HCT116 (cell line): ENCODE data around the gene DUSP14. TPM values are rescaled to one million over a fixed set of nuclear protein-coding genes. Genes with fewer than 3 reads are reported as not detected.

Experiments used
- ATAC-seq: fragments of 200-7000 bp; cut with Tn5 transposase; 2 replicates; pipeline ENCODE4 v1.9.1; 2020; ENCODE audit warnings: mild to moderate bottlenecking, moderate library complexity
- BruUV-seq: library from RNA; stranded (reverse); fragments of 400-500 nt; replicated peaks from 2 replicates; lab custom pipeline; 2021; lab: Mats Ljungman, UMichigan
- CTCF ChIA-PET: fragments of 300-600 bp; sonication (Branson Sonifier 250); formaldehyde crosslinking; loops from one replicate; lab custom pipeline; 2021; ENCODE audit warnings: antibody characterized with exemption; lab: Charles Lee
- POLR2A ChIA-PET: fragments of 300-600, 350-600 bp; sonication (Branson Sonifier 250); formaldehyde crosslinking; loops from one replicate; lab custom pipeline; 2021; ENCODE audit warnings: antibody characterized with exemption; lab: Charles Lee
- RAD21 ChIA-PET, 2 experiments: fragments of 300-600 bp; sonication (Branson Sonifier 250); formaldehyde crosslinking; loops; one replicate each; lab custom pipeline; 2023; ENCODE audit warnings: low total read pairs in 2 of 2; ENCODE audit not compliant: uncharacterized antibody in 2 of 2, unreplicated experiment in 2 of 2, low non-redundant PET in 1 of 2; lab: Charles Lee
- DNase-seq: peaks from one replicate; pipeline ENCODE4 v3.0.0-alpha.2; 2010; ENCODE audit warnings: low read depth, low spot score
- H2AFZ ChIP-seq: fragments of 200-600 bp; shearing (Covaris generic), sonication (generic); 2 replicates; pipeline ENCODE4 v1.6.1; 2017; ENCODE audit warnings: low read depth, mixed run types, mixed read lengths, antibody characterized with exemption, low read length; ENCODE audit not compliant: poor library complexity, severe bottlenecking
- H3K27ac ChIP-seq: 2 replicates; pipeline ENCODE4 v1.5.1; 2012; ENCODE audit warnings: low read depth, low read length
- H3K27me3 ChIP-seq: fragments of 200-600 bp; sonication (generic); 2 replicates; pipeline ENCODE4 v1.6.1; 2016; ENCODE audit warnings: mixed run types, low read length, mixed read lengths; ENCODE audit not compliant: insufficient read depth
- H3K36me3 ChIP-seq, 2 experiments: fragments of 200-500 bp in 1 of 2; fragments of 200-600 bp in 1 of 2; sonication (Bioruptor generic) in 1 of 2; sonication (generic) in 1 of 2; 2 replicates each; pipeline versions ENCODE4 v1.5.1 to v1.6.1; 2014 to 2016; ENCODE audit warnings: low read length in 2 of 2, inconsistent platforms in 1 of 2, mixed read lengths in 1 of 2, mixed run types in 1 of 2; ENCODE audit not compliant: insufficient read depth in 2 of 2, control insufficient read depth in 1 of 2
- H3K4me1 ChIP-seq, 2 experiments: fragments of 200-600 bp in 1 of 2; sonication (generic) in 1 of 2; 2 replicates each; pipeline versions ENCODE4 v1.5.1 to v1.6.1; 2012 to 2017; ENCODE audit warnings: low read length in 2 of 2, inconsistent platforms in 1 of 2, mild to moderate bottlenecking in 1 of 2, mixed read lengths in 1 of 2, mixed run types in 1 of 2, moderate library complexity in 1 of 2; ENCODE audit not compliant: insufficient read depth in 2 of 2, control insufficient read depth in 1 of 2
- H3K4me2 ChIP-seq: fragments of 200-600 bp; sonication (generic); 2 replicates; pipeline ENCODE4 v1.6.1; 2017; ENCODE audit warnings: mixed run types, low read length, mixed read lengths
- H3K4me3 ChIP-seq, 2 experiments: fragments of 200-600 bp in 1 of 2; sonication (generic) in 1 of 2; replicated peaks in 1 of 2; 2 replicates each; pipeline ENCODE4 v1.5.1; 2011 to 2016; ENCODE audit warnings: low read length in 2 of 2, control low read depth in 1 of 2, low read depth in 1 of 2, mild to moderate bottlenecking in 1 of 2, mixed read lengths in 1 of 2, mixed run types in 1 of 2
- H3K79me2 ChIP-seq: fragments of 200-600 bp; sonication (generic); 2 replicates; pipeline ENCODE4 v1.6.1; 2017; ENCODE audit warnings: mild to moderate bottlenecking, mixed run types, low read length, moderate library complexity, mixed read lengths; ENCODE audit not compliant: insufficient read depth
- H3K9ac ChIP-seq: fragments of 200-600 bp; sonication (generic); 2 replicates; pipeline ENCODE4 v1.6.1; 2016; ENCODE audit warnings: low read length, mixed read lengths
- H3K9me2 ChIP-seq: fragments of 200-600 bp; sonication (generic), shearing (Covaris generic); 2 replicates; pipeline ENCODE4 v1.6.1; 2017; ENCODE audit warnings: mixed run types, mild to moderate bottlenecking, moderate library complexity; ENCODE audit not compliant: insufficient read depth
- H3K9me3 ChIP-seq, 2 experiments: fragments of 200-500 bp in 1 of 2; fragments of 200-600 bp in 1 of 2; sonication (Bioruptor generic) in 1 of 2; sonication (generic) in 1 of 2; 2 replicates each; pipeline ENCODE4 v1.6.1; 2014 to 2017; ENCODE audit warnings: low read length in 2 of 2, mixed read lengths in 2 of 2, inconsistent platforms in 1 of 2, low read depth in 1 of 2, mild to moderate bottlenecking in 1 of 2, mixed run types in 1 of 2, moderate library complexity in 1 of 2; ENCODE audit not compliant: control insufficient read depth in 1 of 2, insufficient read depth in 1 of 2
- H4K20me1 ChIP-seq: fragments of 200-600 bp; sonication (generic), shearing (Covaris generic); 2 replicates; pipeline ENCODE4 v1.6.1; 2017; ENCODE audit warnings: mixed run types, mild to moderate bottlenecking, moderate library complexity; ENCODE audit not compliant: insufficient read depth
- ATF3 ChIP-seq: IDR thresholded peaks from 2 replicates; pipeline ENCODE4 v1.6.1; 2012
- CBX3 ChIP-seq: IDR thresholded peaks from 2 replicates; pipeline ENCODE4 v1.6.1; 2012; ENCODE audit warnings: low read depth
- CEBPB ChIP-seq: IDR thresholded peaks from 2 replicates; pipeline ENCODE4 v1.6.1; 2012; ENCODE audit warnings: low read depth
- ELF1 ChIP-seq: IDR thresholded peaks from 2 replicates; pipeline ENCODE4 v1.6.1; 2012; ENCODE audit warnings: low read depth, borderline replicate concordance
- EZH2phosphoT487 ChIP-seq: fragments of 200-600 bp; IDR thresholded peaks from 2 replicates; pipeline ENCODE4 v1.6.1; 2018; ENCODE audit warnings: antibody characterized with exemption, borderline replicate concordance
- JUND ChIP-seq: IDR thresholded peaks from 2 replicates; pipeline ENCODE4 v1.6.1; 2012
- POLR2AphosphoS5 ChIP-seq: IDR thresholded peaks from 2 replicates; pipeline ENCODE4 v1.6.1; 2011; ENCODE audit warnings: mild to moderate bottlenecking, low read depth, low read length, moderate library complexity
- RAD21 ChIP-seq: IDR thresholded peaks from 2 replicates; pipeline ENCODE4 v1.6.1; 2012; ENCODE audit warnings: low read depth, mild to moderate bottlenecking
- REST ChIP-seq: IDR thresholded peaks from 2 replicates; pipeline ENCODE4 v1.6.1; 2012; ENCODE audit warnings: low read depth
- SIN3A ChIP-seq: IDR thresholded peaks from 2 replicates; pipeline ENCODE4 v1.6.1; 2012; ENCODE audit warnings: low read depth
- SP1 ChIP-seq: IDR thresholded peaks from 2 replicates; pipeline ENCODE4 v1.6.1; 2012; ENCODE audit warnings: low read depth
- SRF ChIP-seq: IDR thresholded peaks from 2 replicates; pipeline ENCODE4 v1.6.1; 2012; ENCODE audit warnings: low read depth
- TCF7L2 ChIP-seq: IDR thresholded peaks from 2 replicates; pipeline ENCODE4 v1.7.0; 2011; ENCODE audit warnings: borderline replicate concordance, inconsistent platforms; ENCODE audit not compliant: insufficient read depth, insufficient read length; ENCODE audit errors: extremely low read depth
- YY1 ChIP-seq: IDR thresholded peaks from 2 replicates; pipeline ENCODE4 v1.6.1; 2011; ENCODE audit warnings: low read length, low read depth, moderate library complexity, mild to moderate bottlenecking; ENCODE audit not compliant: insufficient replicate concordance; ENCODE audit errors: extremely low read depth
- ZFX ChIP-seq: fragments of 450-650 bp; IDR thresholded peaks from 2 replicates; pipeline ENCODE4 v1.6.1; 2017
- ZNF274 ChIP-seq: fragments of 200-500 bp; sonication (Bioruptor generic); IDR thresholded peaks from 2 replicates; pipeline ENCODE4 v1.6.1; 2014; ENCODE audit warnings: mild to moderate bottlenecking, low read depth, low read length, inconsistent platforms
- intact Hi-C: fragments of 100-400 bp; cut with micrococcal nuclease; formaldehyde crosslinking; loops from 2 replicates; pipeline ENCODE4 v1.10.0; 2022
- total RNA-seq: library from RNA; stranded (reverse); gene quantifications from one replicate; pipeline ENCODE4 v1.2.1, GENCODE V29; 2021; ENCODE audit not compliant: unreplicated experiment
- TF ChIP-seq, protein P1 (sequence below), 3 experiments: fragments of 200-600 bp in 1 of 3; sonication (generic) in 1 of 3; IDR thresholded peaks in 2 of 3; conservative IDR thresholded peaks in 1 of 3; 2 replicates each; pipeline ENCODE4 v1.5.1; 2012 to 2017; ENCODE audit warnings: low read depth in 2 of 3, low read length in 2 of 3, antibody characterized with exemption in 1 of 3, borderline replicate concordance in 1 of 3, control low read depth in 1 of 3, mild to moderate bottlenecking in 1 of 3, mixed read lengths in 1 of 3, mixed run types in 1 of 3, moderate library complexity in 1 of 3; ENCODE audit not compliant: insufficient read depth in 1 of 3

DUSP14 gene
- total RNA-seq, 1 experiment from 2014 or later = 27.6 TPM

DNA sequence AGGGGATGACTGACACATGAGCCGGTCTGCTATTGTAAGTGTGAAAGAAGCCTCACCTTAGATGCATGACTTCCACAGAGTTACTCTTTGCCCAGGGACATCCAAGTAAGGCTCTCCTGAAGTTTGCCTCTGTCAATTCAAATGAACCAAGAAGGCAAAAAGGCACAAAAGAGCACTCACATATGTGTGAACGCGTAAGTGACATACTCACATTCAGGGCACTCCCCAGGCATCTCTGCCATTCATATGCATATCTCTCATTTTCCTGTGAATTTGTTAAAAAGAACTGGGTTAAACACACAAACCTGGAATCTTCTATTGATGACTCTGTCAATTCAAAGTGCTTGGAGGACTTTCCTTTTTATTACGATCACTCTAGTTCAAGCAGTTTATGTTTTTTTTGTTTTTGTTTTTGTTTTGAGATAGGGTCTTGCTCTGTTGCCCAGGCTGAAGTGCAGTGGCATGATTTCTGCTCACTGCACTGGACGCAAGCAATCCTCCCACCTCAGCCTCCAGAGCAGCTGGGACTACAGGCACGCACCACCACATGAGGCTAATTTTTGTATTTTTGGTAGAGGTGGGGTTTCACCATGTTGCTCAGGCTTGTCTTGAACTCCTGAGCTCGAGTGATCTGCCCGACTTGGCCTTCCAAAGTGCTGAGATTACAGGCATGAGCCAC is 49.4 kb downstream of the DUSP14 start:
- no peaks in the 10 kb centered on the region for H3K9me2 ChIP-seq
- H3K4me2 ChIP-seq = no peak overlapping the region
- RAD21 ChIA-PET = no interaction called here
- H3K27ac ChIP-seq = no peak overlapping the region
- H3K79me2 ChIP-seq = no peaks in the 10 kb centered on the region
- CTCF ChIA-PET = no interaction called here
- intact Hi-C loops = no loop called here
- POLR2A ChIA-PET = no interaction called here
- H3K9ac ChIP-seq = no peak overlapping the region
- no peaks in the 10 kb centered on the region for H4K20me1 ChIP-seq
- H3K36me3 ChIP-seq = peaks cover 12 to 18% of the 10 kb centered on the region in 2 experiments; a peak in 3 of 4 replicates
- no peak for ATAC-seq
- no peaks in the 10 kb centered on the region for H3K9me3 ChIP-seq
- H2AFZ ChIP-seq = no peak overlapping the region
- TF ChIP-seq RAD21 (no peak), SIN3A (no peak), SRF (no peak), CBX3 (no peak), CEBPB (no peak), REST (no peak), ZFX (no peak), SP1 (no peak), EZH2phosphoT487 (no peak), ZNF274 (no peak), ELF1 (no peak), POLR2AphosphoS5 (no peak), TCF7L2 (no peak), ATF3 (no peak), YY1 (no peak), JUND (no peak)
- TF ChIP-seq, protein P1, sequence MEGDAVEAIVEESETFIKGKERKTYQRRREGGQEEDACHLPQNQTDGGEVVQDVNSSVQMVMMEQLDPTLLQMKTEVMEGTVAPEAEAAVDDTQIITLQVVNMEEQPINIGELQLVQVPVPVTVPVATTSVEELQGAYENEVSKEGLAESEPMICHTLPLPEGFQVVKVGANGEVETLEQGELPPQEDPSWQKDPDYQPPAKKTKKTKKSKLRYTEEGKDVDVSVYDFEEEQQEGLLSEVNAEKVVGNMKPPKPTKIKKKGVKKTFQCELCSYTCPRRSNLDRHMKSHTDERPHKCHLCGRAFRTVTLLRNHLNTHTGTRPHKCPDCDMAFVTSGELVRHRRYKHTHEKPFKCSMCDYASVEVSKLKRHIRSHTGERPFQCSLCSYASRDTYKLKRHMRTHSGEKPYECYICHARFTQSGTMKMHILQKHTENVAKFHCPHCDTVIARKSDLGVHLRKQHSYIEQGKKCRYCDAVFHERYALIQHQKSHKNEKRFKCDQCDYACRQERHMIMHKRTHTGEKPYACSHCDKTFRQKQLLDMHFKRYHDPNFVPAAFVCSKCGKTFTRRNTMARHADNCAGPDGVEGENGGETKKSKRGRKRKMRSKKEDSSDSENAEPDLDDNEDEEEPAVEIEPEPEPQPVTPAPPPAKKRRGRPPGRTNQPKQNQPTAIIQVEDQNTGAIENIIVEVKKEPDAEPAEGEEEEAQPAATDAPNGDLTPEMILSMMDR (IDR thresholded peaks at IDR 0.05 in 2 of 3, conservative IDR thresholded peaks at IDR 0.05 in 1 of 3; ENCODE audit: borderline replicate concordance in 1 of 3, insufficient read depth in 1 of 3, low read depth in 2 of 3, low read length in 2 of 3) = no peak
- H3K27me3 ChIP-seq = no peaks in the 10 kb centered on the region
- no peaks in the 10 kb centered on the region for H3K4me1 ChIP-seq
- DNase-seq = no peak
- no TSS peak for BruUV-seq
- H3K4me3 ChIP-seq = no peak overlapping the region
